ENCODE data around the gene ANKS3.

ANKS3 gene

GRCh38 chr16:4687946-4688673 is 46.0 kb downstream of the ANKS3 start:
- no peak for FAIRE-seq

DNA sequence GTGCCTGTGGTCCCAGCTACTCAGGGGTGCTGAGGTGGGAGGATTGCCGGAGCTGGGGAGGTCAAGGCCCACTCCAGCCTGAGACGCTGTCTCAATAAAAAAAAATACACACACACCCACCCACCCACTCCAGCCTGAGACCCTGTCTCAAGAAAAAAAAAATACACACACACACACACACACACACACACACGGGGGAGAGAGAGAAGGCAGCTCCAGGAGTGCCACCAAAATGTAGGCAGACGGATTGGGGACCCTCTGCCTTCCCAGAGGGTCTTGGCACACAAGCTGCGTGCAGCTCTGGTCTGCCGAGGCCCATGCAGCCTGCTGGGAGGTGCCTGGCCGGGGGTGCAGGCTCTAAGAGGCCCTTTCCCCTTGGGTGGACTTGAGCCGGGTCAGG is 46.7 kb downstream of the ANKS3 start:
- DNase-seq (ENCODE audit: insufficient read length, low spot score) (no peak), FAIRE-seq (no peak)

More at GRCh38 chr16:4687946-4688673, 46.0 kb downstream of the ANKS3 start:
- DNase-seq (ENCODE audit: insufficient read length, low spot score), result no peak

GRCh38 chr16:4686497-4687210 is 47.4 kb downstream of the ANKS3 start:
- DNase-seq (ENCODE audit: insufficient read length, low spot score) (no peak), FAIRE-seq (no peak)

DNA sequence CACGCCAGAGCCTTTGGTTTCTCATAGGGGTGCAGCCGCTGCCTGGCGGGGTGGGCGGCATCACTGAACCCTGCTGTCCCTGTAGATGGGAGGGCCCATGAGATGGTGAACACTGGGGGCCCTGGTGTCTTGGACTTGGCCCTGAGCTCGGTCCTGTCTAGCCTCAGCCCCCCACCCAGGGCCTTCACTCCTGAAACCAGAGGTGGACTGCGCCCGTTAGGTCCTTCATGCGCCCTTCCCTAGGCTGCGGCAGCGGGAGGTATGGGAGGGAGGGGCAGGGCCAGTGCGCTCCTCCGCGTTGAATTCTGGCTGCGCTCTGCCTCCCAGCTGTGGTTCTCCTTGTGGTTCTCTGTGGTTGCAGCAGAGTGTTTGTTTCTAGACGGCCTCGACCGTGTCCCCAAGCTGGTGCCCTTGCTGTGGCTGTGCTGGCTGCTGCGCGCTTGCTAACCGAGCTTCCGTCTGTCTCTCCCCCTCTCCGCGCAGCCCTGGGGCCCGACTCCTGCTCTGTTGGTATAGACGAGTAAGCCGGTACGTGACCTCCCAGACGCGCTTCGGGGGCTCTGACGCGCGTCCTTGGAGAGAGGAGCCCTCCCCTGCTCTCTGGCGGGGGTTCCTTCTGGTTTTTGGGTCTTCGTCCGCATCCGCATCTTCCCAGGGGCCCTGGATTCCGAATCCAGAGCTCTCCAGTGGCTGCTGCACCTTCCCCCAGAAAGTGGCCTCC is 48.1 kb downstream of the ANKS3 start:
- no peak for DNase-seq (ENCODE audit: insufficient read length, low spot score)
- no peak for FAIRE-seq

DNA sequence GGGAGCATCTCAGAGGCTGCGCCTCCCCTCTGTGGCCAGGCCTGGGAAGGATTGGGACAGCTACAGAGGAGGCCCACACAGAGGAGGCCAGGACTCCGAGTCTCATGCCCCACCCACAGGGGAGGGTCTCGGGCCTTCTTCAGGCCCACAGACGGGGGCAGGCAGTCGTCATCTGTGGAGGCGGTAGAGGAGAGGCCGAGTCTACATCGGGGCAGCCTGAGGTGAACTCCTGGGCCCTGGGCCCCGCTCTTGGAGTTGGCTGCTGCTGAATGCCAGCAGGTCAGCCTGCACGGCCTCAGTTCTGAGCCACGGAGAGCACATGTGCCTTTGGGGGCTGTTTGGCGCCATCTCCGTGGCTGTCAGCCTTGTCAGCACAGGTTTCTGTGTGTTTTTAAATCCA is 48.8 kb downstream of the ANKS3 start:
- FAIRE-seq, result no peak
- no peak for DNase-seq (ENCODE audit: insufficient read length, low spot score)

GRCh38 chr16:4684763-4685162 is 49.3 kb downstream of the ANKS3 start:
- DNase-seq (ENCODE audit: insufficient read length, low spot score) (no peak), FAIRE-seq (no peak)

DNA sequence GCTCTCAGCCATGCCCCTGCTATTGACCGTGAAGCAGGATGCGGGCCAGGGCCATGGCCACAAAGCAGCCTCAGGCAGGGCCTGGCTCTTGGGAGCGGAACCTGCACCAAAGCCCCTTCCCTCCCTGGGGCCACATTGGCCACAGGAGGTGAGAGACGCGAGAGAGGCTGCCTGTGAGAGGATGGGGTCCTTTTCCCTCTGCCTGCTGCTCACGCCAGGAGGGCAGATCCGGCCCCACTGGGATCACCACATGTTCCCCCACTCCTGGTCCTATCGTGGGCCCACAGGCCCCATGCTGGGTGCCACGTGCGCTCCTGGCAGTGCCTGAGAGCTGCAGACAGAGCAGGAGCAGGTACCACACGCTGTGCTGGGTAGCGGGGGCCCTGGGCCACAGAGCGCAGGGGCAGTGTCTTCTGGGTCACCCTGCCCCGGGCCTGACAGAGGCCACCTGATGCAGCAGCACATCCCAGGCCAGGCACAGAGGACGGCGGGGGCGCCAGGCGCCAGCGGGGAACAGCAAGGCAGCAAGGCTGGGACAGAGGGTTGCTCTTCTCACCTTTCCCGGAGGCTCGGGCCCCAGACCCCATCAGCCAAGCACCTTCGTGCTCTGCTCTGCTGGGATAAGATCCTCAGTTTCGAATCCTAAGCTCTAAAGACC is 49.9 kb downstream of the ANKS3 start:
- DNase-seq (ENCODE audit: insufficient read length, low spot score), result no peak
- FAIRE-seq, result no peak

- no peak for FAIRE-seq
- DNase-seq (ENCODE audit: insufficient read length, low spot score), result no peak
Observed at GRCh38 chr16:4683255-4684057, 50.6 kb downstream of the ANKS3 start.

DNA sequence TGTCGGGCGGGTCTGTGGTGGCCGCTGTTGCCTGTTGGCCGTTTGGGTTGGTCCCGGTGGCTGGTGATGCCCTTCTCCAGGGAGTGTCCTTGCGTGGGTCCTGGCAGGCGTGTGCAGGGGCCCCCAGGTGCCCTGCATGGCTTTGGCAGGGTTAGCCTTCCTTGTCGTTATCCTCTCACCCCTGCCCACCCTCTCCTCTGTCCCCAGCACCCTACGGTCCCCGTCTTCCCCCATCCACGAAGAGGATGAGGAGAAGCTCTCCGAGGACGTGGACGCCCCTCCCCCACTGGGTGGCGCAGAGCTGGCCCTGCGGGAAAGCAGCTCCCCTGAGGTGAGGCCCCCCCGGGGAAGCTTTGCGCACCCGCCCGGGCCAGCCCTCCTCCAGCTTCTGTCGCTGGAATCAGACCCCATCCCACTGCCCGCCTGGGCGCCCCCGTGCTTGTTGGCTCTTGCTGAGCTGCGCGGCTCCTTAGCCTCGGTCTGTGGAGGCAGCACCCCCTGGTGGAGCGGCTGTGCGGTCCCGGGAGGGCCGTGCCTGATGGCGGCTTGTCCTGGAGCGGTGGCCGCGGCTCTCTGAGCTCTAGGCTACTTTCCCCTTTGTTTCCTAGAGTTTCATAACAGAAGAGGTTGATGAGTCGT is 51.3 kb downstream of the ANKS3 start:
- FAIRE-seq (no peak), DNase-seq (ENCODE audit: insufficient read length, low spot score) (no peak)

DNA sequence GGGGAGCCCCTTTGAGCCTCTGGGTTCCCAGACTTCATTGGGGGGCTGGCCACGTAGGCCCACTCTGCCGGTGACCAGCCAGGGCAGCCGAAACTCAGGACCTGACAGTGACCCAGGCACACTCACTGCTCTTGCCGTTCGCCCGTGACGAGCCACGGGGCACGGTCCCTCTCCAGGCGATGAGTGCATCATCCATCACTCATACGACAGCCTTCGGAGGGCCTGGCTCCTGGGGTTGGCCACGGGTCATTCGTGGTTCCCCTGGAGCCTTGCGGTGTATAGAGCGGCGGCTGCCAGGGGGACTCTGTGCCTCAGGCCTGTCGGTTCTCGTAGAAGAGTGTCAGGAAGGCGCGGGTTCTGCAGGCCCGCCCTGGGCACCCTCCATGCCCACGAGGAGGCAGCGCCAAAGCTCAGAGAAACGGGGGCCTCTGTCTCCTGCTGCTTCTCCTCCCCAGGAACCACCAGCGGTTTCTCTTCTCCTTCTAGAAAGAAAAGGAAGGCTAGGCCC is 51.9 kb downstream of the ANKS3 start:
- FAIRE-seq, result no peak

GRCh38 chr16:4681471-4682083 is 52.5 kb downstream of the ANKS3 start:
- DNase-seq (ENCODE audit: insufficient read length, low spot score) (no peak), FAIRE-seq (no peak)

More for the DNA sequence above, 51.9 kb downstream of the ANKS3 start:
- no peak for DNase-seq (ENCODE audit: insufficient read length, low spot score)

- FAIRE-seq, result no peak
Observed at GRCh38 chr16:4680673-4681470, 53.2 kb downstream of the ANKS3 start.

DNA sequence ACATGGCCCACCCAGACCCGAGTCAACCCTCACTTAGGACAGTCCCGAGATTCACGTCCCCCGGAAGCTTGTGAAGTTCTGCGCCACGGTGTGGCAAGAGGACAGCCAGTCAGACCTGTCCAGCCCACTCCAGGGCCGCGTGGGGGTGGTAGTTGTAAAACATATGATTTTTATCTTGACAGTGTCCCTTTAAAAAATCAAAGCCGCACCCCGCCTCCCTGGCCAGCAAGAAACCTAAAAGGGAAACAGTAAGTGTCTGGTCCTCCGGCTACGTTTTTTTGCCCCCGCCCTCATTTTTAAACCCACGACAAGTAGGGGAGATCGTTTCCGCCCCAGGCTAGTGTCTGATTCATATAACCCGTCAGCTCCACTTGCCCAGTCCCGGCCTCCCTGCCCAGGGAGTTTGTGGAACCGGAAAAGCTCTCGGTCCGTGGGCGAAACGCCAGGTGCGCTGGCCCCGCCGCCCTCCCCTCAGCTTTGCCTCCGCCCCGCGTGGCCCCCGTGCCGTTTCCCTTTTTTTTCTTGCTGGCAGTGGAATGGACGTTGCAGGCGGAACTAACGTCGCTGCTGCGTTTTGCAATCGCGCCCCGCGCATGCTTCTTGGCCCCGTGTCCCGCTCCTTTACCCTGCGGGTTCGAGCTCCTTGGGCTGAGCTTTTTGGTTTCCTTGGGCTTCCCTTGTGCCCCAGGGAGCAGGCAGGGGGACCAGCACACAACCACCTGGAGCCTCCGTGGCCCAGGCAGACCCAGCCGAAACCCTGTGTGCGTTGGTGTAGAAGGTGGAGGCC is 54.0 kb downstream of the ANKS3 start:
- no peak for FAIRE-seq
- DNase-seq (ENCODE audit: insufficient read length, low spot score), result no peak

More at GRCh38 chr16:4680673-4681470, 53.2 kb downstream of the ANKS3 start:
- DNase-seq (ENCODE audit: insufficient read length, low spot score), result no peak

DNA sequence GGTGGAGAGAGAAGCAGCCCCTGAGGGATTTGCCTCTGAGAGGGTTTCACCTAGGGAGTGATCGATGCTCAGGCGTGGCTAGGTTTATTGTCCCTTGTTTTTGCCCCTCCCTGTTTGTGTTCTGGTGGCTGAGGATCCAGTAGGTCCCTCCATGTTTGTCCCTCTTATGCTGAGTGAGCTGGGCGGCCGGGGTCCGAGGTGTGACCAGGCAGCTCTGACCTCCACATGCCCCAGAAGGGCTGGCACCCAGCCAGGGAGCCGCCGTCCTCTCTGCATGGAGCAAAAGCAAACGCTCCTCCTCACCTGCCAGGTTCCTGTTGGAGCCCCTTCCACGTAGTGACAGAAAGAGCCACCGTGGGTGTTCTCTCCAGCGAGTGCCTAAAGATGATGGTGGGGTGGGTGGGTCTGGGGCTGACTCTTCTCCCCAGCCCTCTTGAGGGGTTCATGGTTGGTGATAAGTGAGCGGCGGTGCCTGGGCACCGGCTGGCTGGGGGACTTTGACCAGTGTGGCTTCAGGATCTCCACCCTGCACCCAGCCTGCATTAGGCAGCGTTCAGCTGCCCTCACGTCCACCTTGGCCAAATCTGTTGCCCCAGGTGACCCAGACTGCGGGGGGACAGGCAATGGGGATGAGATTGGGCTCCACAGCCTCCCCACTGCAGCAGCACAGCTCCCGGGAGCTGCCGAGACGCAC is 54.8 kb downstream of the ANKS3 start:
- DNase-seq (ENCODE audit: insufficient read length, low spot score) (no peak), FAIRE-seq (no peak)

DNA sequence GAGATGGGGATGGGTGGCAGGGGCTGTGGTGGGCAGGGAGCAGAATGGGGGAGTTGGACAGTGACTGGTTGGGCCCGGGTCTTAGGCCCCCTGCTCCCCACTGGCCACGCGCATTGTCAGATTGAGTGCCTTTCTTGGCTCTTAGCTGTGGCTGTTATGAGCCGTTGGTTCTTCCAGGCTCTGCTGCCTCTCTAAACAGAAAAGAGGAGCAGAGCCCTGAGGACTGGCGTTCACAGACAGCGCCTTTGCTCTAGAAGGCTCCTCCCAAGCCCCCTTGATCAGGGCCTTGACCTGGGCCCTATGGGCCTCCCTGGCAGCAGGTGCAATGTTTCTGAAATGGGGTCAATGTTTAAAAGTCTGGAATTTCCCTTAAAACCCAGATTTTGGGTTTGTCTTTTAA is 55.5 kb downstream of the ANKS3 start:
- DNase-seq (ENCODE audit: insufficient read length, low spot score) (no peak), FAIRE-seq (no peak)

GRCh38 chr16:4677994-4678393 is 56.1 kb downstream of the ANKS3 start:
- FAIRE-seq, result no peak
- DNase-seq (ENCODE audit: insufficient read length, low spot score), result no peak

GRCh38 chr16:4677390-4677789 is 56.7 kb downstream of the ANKS3 start:
- FAIRE-seq (no peak), DNase-seq (ENCODE audit: insufficient read length, low spot score) (no peak)

All from HTR-8/SVneo (cell line).